ENCODE results near the gene EIF3K.

DNA sequence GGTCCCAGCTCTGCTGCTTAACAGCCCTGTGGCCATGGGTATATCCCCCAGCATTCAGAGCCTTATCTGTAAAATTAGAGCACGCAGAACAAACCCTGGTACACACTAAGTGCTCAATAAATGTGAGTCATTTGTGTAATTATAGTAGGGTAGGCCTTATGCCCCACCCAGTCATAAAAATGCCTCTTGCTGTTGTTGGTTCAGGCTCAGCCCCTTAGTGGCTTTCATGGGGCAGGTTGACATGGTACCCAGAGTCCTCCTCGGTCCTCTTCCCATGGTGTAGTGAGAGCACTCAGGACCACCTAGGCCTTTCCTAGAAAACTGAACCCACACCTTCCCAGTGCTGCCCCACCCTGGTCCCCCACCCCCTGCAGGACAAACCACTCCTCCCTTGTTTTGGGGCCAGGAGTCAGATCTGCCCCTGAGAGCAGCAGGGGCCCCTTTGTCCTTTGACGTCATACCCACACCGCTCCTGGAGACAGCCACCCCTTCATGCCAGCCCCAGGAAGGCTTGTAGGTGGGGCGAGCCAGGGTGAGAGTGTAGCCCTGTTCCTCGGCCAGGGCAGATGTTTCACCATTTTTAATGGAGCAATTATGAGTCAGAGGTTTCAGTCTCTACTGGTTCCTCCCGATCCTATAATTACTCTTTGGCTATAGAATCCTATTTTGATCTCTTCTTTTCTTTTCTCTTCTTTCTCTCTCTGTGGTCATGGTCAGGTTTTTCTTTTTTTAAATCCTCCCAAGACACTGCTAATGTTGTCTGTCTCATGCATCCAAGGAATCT, 65.3 kb downstream of the EIF3K start:
- TF ChIP-seq EZH2 (optimal IDR thresholded peaks at IDR 0.05; ENCODE audit: low read depth, low read length): no peak
- TF ChIP-seq, protein P1, sequence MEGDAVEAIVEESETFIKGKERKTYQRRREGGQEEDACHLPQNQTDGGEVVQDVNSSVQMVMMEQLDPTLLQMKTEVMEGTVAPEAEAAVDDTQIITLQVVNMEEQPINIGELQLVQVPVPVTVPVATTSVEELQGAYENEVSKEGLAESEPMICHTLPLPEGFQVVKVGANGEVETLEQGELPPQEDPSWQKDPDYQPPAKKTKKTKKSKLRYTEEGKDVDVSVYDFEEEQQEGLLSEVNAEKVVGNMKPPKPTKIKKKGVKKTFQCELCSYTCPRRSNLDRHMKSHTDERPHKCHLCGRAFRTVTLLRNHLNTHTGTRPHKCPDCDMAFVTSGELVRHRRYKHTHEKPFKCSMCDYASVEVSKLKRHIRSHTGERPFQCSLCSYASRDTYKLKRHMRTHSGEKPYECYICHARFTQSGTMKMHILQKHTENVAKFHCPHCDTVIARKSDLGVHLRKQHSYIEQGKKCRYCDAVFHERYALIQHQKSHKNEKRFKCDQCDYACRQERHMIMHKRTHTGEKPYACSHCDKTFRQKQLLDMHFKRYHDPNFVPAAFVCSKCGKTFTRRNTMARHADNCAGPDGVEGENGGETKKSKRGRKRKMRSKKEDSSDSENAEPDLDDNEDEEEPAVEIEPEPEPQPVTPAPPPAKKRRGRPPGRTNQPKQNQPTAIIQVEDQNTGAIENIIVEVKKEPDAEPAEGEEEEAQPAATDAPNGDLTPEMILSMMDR (IDR thresholded peaks at IDR 0.05; ENCODE audit: low read length): no peak
- TF ChIP-seq EZH2phosphoT487 (IDR thresholded peaks at IDR 0.05; ENCODE audit: low read length): no peak
